Erythroblast (primary cell): Measurements from ENCODE around the gene TRIM25.

Source experiments
- GATA1 ChIP-seq: IDR thresholded peaks from 2 replicates; pipeline ENCODE4 v1.6.1; 2011; ENCODE audit warnings: low read depth, mild to moderate bottlenecking, control low read depth, low read length, moderate library complexity
- POLR2A ChIP-seq: IDR thresholded peaks from 2 replicates; pipeline ENCODE4 v1.6.1; 2011; ENCODE audit warnings: mild to moderate bottlenecking, low read length

DNA sequence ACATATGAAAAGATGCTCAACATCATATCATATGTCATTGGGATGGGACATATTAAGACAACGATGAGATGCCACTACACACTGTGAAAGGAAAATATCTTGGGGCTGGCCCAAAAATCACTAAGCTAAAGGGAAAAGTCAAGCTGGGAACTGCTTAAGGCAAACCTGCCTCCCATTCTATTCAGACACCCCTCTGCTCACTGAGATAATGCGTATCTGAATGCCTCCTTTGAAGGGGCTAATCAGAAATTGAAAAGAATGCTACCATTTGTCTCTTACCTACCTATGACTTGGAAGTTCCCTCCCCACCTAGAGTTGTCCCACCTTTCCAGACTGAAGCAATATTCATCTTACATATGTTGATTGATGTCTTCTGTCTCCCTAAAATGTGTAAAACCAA is 11.2 kb upstream of the TRIM25 start:
- TF ChIP-seq POLR2A (no peak), GATA1 (no peak)
